Psoas muscle (tissue), 8 donors: ENCODE results near the gene PHF2. TPM values are rescaled to one million over a fixed set of nuclear protein-coding genes. Genes with fewer than 3 reads are reported as not detected.

Experiments
- ATAC-seq, 4 donors: fragments of 200-7000 bp; cut with Tn5 transposase; one replicate each; pipeline ENCODE4 v1.9.1; 2020; ENCODE audit warnings: moderate library complexity in 3 of 4, mild to moderate bottlenecking in 2 of 4
- DNase-seq, 2 donors: peaks; one replicate each; pipeline ENCODE4 v3.0.0-alpha.2; 2020
- H3K27ac ChIP-seq: fragments of 200-600 bp; one replicate; pipeline ENCODE4 v1.8.0; 2022
- H3K27me3 ChIP-seq, 3 donors: fragments of 200-600 bp in 1 of 3; one replicate each; pipeline versions ENCODE4 v1.6.1 to v1.8.0; 2013 to 2022; ENCODE audit warnings: low read length in 2 of 3, mild to moderate bottlenecking in 2 of 3, moderate library complexity in 1 of 3; ENCODE audit not compliant: insufficient read depth in 3 of 3
- H3K36me3 ChIP-seq, 2 donors: fragments of 200-600 bp in 1 of 2; one replicate each; pipeline versions ENCODE4 v1.6.1 to v1.8.0; 2013 to 2022; ENCODE audit warnings: low read depth in 1 of 2, mild to moderate bottlenecking in 1 of 2, moderate library complexity in 1 of 2; ENCODE audit not compliant: insufficient read depth in 1 of 2
- H3K4me1 ChIP-seq: fragments of 200-600 bp; one replicate; pipeline ENCODE4 v1.8.0; 2022
- H3K4me3 ChIP-seq: fragments of 200-600 bp; one replicate; pipeline ENCODE4 v1.8.0; 2022; ENCODE audit warnings: mild to moderate bottlenecking
- H3K9me3 ChIP-seq: fragments of 200-600 bp; one replicate; pipeline ENCODE4 v1.8.0; 2022
- WGBS, 3 donors: extraction: QIAGEN DNeasy Blood & Tissue Kit; methylation state at CpG; one replicate each; pipeline versions ENCODE4 v1.1.6 to v1.1.7; 2013; 5-methylcytosine and 5-hydroxymethylcytosine counted together
- intact Hi-C, 2 donors: fragments of 100-400 bp; cut with DNase I; formaldehyde crosslinking; loops; one replicate each; pipeline versions ENCODE4 v1.11.0 to v1.14.2; 2022
- polyA plus RNA-seq, 3 donors: library from polyadenylated mRNA; stranded (reverse); fragments of 200-250 nt; gene quantifications; one replicate each; pipeline ENCODE4 v1.2.3, GENCODE V29; 2013
- total RNA-seq, 4 donors: library from RNA; stranded (reverse); fragmentation: NEBNext Ultra II Directional in 2 of 4; extraction: Animal tissue kit (Norgen Biotek cat#: 25700) in 2 of 4; gene quantifications; one replicate each; pipeline versions ENCODE4 v1.2.1 to v1.2.4, GENCODE V29; 2021 to 2023
- TF ChIP-seq, protein P1 (sequence below): fragments of 200-600 bp; IDR thresholded peaks from one replicate; pipeline ENCODE4 v1.8.0; 2022; ENCODE audit warnings: antibody characterized with exemption
- donor health status: healthy with polysubstance abuse.
- donor health status: DM: no; HTN: no; CAD: no; lungs with moderate emphysema.
- donor health status: Bipolar disorder and iron deficiency.
- donor health status: healthy.
- donor health status: DM: yes; HTN: yes; CAD: no.
- donor health status: DM: no; HTN: no; CAD: no.
- donor health status: DM: no; HTN: no; CAD: no.
- donor health status: DM: yes; HTN: yes; CAD: no.

PHF2 gene
- total and polyA plus RNA-seq, 7 donors, result 9.3 to 26.6 (median 19.1) TPM

DNA sequence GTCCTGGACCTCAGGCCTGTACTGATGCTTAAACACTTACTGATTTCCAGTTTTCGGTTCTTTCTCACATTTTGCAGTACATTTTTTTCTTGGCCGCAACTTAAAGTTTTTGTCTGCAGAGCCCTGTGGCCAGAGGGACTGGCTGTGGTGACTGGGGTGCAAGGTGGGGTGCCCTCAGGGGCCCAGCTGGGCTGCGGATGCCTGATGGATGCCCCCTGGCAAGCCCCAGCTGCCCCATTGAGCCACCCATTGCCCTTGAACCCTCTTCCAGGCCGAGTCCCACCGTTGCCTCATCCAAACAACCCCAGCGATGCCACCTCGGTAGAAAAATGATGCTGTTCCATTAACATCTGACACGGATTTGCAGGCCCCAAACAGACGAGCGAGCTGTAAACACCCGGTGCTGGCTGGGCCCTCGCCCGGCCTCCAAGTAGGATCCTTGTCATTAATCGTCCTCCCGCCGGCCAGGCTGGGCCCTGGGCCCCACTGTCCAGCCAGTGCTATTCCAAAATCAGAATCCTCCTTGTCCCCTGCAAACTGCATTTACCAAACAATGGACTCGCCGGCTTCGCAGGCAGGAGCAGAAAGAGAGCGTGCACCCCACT, 107.9 kb downstream of the PHF2 start:
- no peak overlapping the region for H3K4me3 ChIP-seq
- peaks cover 11% of the 10 kb centered on the region for H3K9me3 ChIP-seq
- H3K27me3 ChIP-seq, result peaks cover 0 to 4% (median 0%) of the 10 kb centered on the region in 3 donors
- TF ChIP-seq, protein P1, sequence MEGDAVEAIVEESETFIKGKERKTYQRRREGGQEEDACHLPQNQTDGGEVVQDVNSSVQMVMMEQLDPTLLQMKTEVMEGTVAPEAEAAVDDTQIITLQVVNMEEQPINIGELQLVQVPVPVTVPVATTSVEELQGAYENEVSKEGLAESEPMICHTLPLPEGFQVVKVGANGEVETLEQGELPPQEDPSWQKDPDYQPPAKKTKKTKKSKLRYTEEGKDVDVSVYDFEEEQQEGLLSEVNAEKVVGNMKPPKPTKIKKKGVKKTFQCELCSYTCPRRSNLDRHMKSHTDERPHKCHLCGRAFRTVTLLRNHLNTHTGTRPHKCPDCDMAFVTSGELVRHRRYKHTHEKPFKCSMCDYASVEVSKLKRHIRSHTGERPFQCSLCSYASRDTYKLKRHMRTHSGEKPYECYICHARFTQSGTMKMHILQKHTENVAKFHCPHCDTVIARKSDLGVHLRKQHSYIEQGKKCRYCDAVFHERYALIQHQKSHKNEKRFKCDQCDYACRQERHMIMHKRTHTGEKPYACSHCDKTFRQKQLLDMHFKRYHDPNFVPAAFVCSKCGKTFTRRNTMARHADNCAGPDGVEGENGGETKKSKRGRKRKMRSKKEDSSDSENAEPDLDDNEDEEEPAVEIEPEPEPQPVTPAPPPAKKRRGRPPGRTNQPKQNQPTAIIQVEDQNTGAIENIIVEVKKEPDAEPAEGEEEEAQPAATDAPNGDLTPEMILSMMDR, result no peak
- no peaks in the 10 kb centered on the region for H3K36me3 ChIP-seq
- intact Hi-C loops, result loop anchor here in 1 of 2 donors (10.0 kb wide), 1 partner anchor 531 kb away; no protein-coding TSS in a partner anchor
- no peak overlapping the region for H3K27ac ChIP-seq
- no peaks in the 10 kb centered on the region for H3K4me1 ChIP-seq
- WGBS, 3 donors, result 81 to 85% (median 85%) methylated on average over 20 of the region's 20 CpGs
- ATAC-seq (no peak), DNase-seq (no peak)

DNA sequence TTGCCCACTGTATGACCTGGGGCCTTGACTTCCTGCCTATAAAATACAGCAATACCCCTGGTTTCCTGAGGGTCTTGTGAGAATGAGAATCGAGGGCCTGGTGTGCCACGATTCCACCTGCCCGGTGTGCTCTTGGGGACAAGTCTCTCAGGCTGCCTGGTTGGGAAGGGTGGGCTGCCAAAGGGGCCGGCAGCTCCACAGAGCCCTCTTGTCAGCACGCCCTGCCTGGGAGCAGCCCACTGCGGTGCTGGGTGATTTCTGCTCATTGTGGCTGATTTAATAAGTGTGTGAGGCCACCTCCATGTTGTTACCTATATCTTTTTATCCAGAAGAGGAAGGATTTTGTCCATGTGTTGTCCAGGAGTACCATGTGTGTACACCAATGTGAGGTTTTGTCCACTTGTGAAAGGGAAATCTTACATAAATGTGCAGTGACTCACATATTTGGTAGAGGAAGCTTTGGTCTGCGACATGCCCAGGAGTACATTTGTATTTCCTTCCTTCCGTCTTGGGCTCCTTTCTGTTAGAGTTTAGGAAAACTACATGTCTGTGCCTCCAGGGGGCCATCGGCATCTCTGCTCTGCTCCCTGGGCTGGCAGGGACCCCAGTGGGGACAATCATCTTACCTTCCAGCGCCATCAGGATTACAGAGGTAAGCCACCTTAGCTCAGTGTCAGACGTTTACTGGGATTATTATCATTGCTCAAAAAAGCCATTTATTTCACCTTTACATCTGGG, 108.6 kb downstream of the PHF2 start:
- intact Hi-C loops, result loop anchor here in 1 of 2 donors (10.0 kb wide), 1 partner anchor 530 kb away; no protein-coding TSS in a partner anchor
- WGBS, 3 donors, result 60 to 67% (median 66%) methylated on average over 11 of the region's 11 CpGs

DNA sequence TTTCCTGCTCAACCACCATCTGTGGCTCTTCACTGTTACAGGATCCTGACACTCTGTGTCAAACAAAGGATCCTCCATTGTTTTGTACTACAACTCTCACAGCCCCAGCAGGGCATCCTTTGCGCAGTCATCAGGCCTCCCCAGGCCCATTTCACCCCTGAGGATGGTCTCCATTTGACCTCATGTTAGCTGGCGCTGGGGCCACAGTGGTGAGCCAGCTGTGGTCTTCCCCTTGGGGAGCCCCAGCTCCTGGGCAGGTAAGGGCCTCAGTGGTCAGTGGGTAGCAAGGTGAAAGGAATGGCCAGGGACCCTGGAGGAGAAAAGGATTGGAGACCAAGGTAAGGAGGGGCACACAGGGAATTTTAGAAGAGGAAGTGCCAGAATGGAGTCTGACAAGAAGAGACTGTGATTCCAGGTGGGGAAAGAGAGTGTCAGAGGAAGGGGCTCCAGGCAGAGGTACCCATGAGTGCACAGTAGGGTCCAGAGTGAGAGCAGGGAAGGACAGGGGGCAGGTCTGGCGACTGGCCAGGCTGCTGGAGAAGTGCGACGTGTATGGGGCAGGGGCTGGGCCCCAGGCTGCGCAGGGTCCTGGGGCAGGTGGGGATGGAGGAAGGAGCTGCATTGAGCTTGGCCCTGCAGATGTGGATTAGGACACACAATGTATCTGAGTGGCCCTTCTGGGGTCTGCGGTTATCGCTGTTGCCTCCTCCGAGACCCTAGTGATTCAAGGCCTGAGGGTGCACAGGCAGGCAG, 109.9 kb downstream of the PHF2 start:
- Histone ChIP-seq H3K27me3 (peaks cover 0 to 4% (median 0%) of the 10 kb centered on the region in 3 donors), H3K36me3 (no peaks in the 10 kb centered on the region), H3K9me3 (peaks cover 22% of the 10 kb centered on the region), H3K27ac (no peak overlapping the region), H3K4me3 (no peak overlapping the region), H3K4me1 (no peaks in the 10 kb centered on the region)
- DNase-seq, result no peak
- no peak for ATAC-seq
- 87 to 95% (median 90%) methylated on average over 9 of the region's 9 CpGs for WGBS, 3 donors
- intact Hi-C loops, result loop anchor here in 1 of 2 donors (10.0 kb wide), 1 partner anchor 528 kb away; no protein-coding TSS in a partner anchor
- TF ChIP-seq, protein P1, result no peak

More for the DNA sequence above, 108.6 kb downstream of the PHF2 start:
- peaks cover 0 to 4% (median 0%) of the 10 kb centered on the region in 3 donors for H3K27me3 ChIP-seq
- DNase-seq (no peak), ATAC-seq (no peak)
- H3K9me3 ChIP-seq, result peaks cover 15% of the 10 kb centered on the region
- TF ChIP-seq, protein P1, result no peak
- no peaks in the 10 kb centered on the region for H3K36me3 ChIP-seq
- H3K4me3 ChIP-seq, result no peak overlapping the region
- no peaks in the 10 kb centered on the region for H3K4me1 ChIP-seq
- H3K27ac ChIP-seq, result no peak overlapping the region

DNA sequence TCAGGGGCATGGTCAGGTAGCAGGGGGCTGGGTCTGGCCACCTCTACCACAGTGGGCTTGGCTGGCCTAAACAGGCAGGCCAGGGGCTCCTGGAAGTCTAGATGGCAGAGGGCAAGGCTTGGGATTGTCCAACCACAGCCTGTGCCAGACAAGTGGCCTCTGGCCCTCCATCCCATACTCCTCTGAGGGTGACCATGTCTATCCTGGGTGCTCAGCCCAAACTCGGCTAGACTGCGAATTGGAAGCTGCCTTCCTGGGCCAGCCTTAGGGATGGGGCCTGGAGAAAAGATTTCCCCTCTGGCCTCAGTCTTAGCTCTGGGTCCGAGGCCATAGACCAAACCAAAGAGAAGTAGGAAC, 110.5 kb downstream of the PHF2 start:
- ATAC-seq, result no peak
- H3K4me1 ChIP-seq, result no peaks in the 10 kb centered on the region
- no peaks in the 10 kb centered on the region for H3K36me3 ChIP-seq
- DNase-seq, result no peak
- 89 to 93% (median 93%) methylated on average over 3 of the region's 3 CpGs for WGBS, 3 donors
- TF ChIP-seq, protein P1, result no peak
- peaks cover 25% of the 10 kb centered on the region for H3K9me3 ChIP-seq
- no peak overlapping the region for H3K27ac ChIP-seq
- no peak overlapping the region for H3K4me3 ChIP-seq
- intact Hi-C loops, result loop anchor here in 1 of 2 donors (10.0 kb wide), 1 partner anchor 528 kb away; no protein-coding TSS in a partner anchor
- peaks cover 0 to 4% (median 0%) of the 10 kb centered on the region in 3 donors for H3K27me3 ChIP-seq
